Measurements from ENCODE around the gene GSTA3.
"Not testable (repeated sequence)": the region's sequence is repeated elsewhere in the genome, so short reads cannot be mapped to it uniquely, and the experiment has no call there.

Gene GSTA3

GRCh38 chr6:52909531-52909930 lies at the start of gene GSTA3:
Gene GSTA3, minus strand, starts transcription at chr6:52909698. Its CDS starts 3,864 bp downstream, at chr6:52905834.
- no peak for DNase-seq (ENCODE audit: low read depth in 2 of 2)

- no peak for DNase-seq (ENCODE audit: low read depth in 2 of 2)
Measured at GRCh38 chr6:52958546-52959255, 49.2 kb upstream of the GSTA3 start.

GRCh38 chr6:52955871-52956270 lies 46.4 kb upstream of the GSTA3 start:
- no peak for DNase-seq (ENCODE audit: low read depth in 2 of 2)

- DNase-seq (ENCODE audit: low read depth in 2 of 2), result no peak
Measured at GRCh38 chr6:52953911-52954839, 44.7 kb upstream of the GSTA3 start.

- no peak for DNase-seq (ENCODE audit: low read depth in 2 of 2)
Measured at GRCh38 chr6:52946306-52946705, 36.8 kb upstream of the GSTA3 start.

GRCh38 chr6:52942821-52943220 lies 33.3 kb upstream of the GSTA3 start:
- DNase-seq (ENCODE audit: low read depth in 2 of 2), result not testable (repeated sequence)

- DNase-seq (ENCODE audit: low read depth in 2 of 2), result no peak
Measured at GRCh38 chr6:52942221-52942620, 32.7 kb upstream of the GSTA3 start.

GRCh38 chr6:52937908-52938307 lies 28.4 kb upstream of the GSTA3 start:
- no peak for DNase-seq (ENCODE audit: low read depth in 2 of 2)

- DNase-seq (ENCODE audit: low read depth in 2 of 2), result no peak
Measured at GRCh38 chr6:52933778-52934177, 24.3 kb upstream of the GSTA3 start.

- DNase-seq (ENCODE audit: low read depth in 2 of 2), result no peak
Measured at GRCh38 chr6:52931351-52931750, 21.9 kb upstream of the GSTA3 start.

- no peak for DNase-seq (ENCODE audit: low read depth in 2 of 2)
Measured at GRCh38 chr6:52929321-52930164, 20.0 kb upstream of the GSTA3 start.

- no peak for DNase-seq (ENCODE audit: low read depth in 2 of 2)
Measured at GRCh38 chr6:52927451-52927850, 18.0 kb upstream of the GSTA3 start.

GRCh38 chr6:52925919-52926792 lies 16.7 kb upstream of the GSTA3 start:
- DNase-seq (ENCODE audit: low read depth in 2 of 2), result no peak

- no peak for DNase-seq (ENCODE audit: low read depth in 2 of 2)
Measured at GRCh38 chr6:52925042-52925441, 15.5 kb upstream of the GSTA3 start.

- DNase-seq (ENCODE audit: low read depth in 2 of 2), result not testable (repeated sequence)
Measured at GRCh38 chr6:52923689-52924088, 14.2 kb upstream of the GSTA3 start.

- DNase-seq (ENCODE audit: low read depth in 2 of 2), result no peak
Measured at GRCh38 chr6:52922161-52922560, 12.7 kb upstream of the GSTA3 start.

- no peak for DNase-seq (ENCODE audit: low read depth in 2 of 2)
Measured at GRCh38 chr6:52921743-52922142, 12.2 kb upstream of the GSTA3 start.

GRCh38 chr6:52919511-52919910 lies 10.0 kb upstream of the GSTA3 start:
- not testable (repeated sequence) for DNase-seq (ENCODE audit: low read depth in 2 of 2)

GRCh38 chr6:52918771-52919170 lies 9.3 kb upstream of the GSTA3 start:
- DNase-seq (ENCODE audit: low read depth in 2 of 2), result not testable (repeated sequence)

GRCh38 chr6:52918027-52918686 lies 8.7 kb upstream of the GSTA3 start:
- not testable (repeated sequence) for DNase-seq (ENCODE audit: low read depth in 2 of 2)
